ENCODE measurements around the gene IL20RA.
"Not testable (repeated sequence)": the region's sequence is repeated elsewhere in the genome, so short reads cannot be mapped to it uniquely, and the experiment has no call there.

The IL20RA gene

GRCh38 chr6:136980070-136980469 is 64.7 kb downstream of the IL20RA start:
- TF ChIP-seq, protein P1, sequence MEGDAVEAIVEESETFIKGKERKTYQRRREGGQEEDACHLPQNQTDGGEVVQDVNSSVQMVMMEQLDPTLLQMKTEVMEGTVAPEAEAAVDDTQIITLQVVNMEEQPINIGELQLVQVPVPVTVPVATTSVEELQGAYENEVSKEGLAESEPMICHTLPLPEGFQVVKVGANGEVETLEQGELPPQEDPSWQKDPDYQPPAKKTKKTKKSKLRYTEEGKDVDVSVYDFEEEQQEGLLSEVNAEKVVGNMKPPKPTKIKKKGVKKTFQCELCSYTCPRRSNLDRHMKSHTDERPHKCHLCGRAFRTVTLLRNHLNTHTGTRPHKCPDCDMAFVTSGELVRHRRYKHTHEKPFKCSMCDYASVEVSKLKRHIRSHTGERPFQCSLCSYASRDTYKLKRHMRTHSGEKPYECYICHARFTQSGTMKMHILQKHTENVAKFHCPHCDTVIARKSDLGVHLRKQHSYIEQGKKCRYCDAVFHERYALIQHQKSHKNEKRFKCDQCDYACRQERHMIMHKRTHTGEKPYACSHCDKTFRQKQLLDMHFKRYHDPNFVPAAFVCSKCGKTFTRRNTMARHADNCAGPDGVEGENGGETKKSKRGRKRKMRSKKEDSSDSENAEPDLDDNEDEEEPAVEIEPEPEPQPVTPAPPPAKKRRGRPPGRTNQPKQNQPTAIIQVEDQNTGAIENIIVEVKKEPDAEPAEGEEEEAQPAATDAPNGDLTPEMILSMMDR (IDR thresholded peaks at IDR 0.05; ENCODE audit: insufficient read depth, low read depth, low read length, missing control alignments) = no peak
- H3K4me3 ChIP-seq (ENCODE audit: low read depth, low read length) = no peak overlapping the region
- no peak for DNase-seq (ENCODE audit: low read depth)

GRCh38 chr6:136979206-136979605 is 65.6 kb downstream of the IL20RA start:
- no peak for DNase-seq (ENCODE audit: low read depth)
- TF ChIP-seq, protein P1 (IDR thresholded peaks at IDR 0.05; ENCODE audit: insufficient read depth, low read depth, low read length, missing control alignments) = no peak
- H3K4me3 ChIP-seq (ENCODE audit: low read depth, low read length) = no peak overlapping the region

GRCh38 chr6:136977075-136977474 is 67.7 kb downstream of the IL20RA start:
- TF ChIP-seq, protein P1 (IDR thresholded peaks at IDR 0.05; ENCODE audit: insufficient read depth, low read depth, low read length, missing control alignments) = no peak
- DNase-seq (ENCODE audit: low read depth) = no peak
- H3K4me3 ChIP-seq (ENCODE audit: low read depth, low read length) = no peak overlapping the region

DNA sequence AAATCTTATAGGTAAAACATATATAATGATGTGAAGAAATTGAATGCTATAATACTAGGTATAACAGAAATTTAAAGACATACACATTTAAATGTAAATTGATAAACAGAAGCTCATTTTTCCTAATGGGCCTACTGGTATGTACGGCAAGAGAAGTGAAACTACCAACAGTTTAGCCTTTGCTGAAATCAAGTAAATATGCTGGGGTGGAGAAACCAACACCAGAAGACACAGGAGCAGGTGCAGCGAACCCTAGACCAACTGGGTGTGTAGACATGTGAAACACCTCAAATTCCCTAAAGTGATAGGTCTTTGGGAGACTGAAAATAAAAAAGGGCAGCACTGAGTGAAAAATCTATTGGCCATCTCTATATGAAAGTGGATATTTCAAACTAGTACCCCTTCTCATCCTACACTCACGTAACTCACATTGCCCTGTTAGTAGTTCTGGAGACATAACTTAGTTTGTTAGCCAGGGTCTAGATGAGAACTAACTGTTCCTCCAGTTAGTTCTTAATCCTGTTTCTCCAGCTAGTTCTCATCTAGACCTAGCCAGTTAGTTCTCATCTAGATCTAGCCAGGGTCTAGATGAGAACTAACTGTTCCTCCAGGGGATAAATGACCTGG is 69.6 kb downstream of the IL20RA start:
- no peak overlapping the region for H3K4me3 ChIP-seq (ENCODE audit: low read depth, low read length)
- peak; percentile 14 for DNase-seq (ENCODE audit: low read depth)
- TF ChIP-seq, protein P1 (IDR thresholded peaks at IDR 0.05; ENCODE audit: insufficient read depth, low read depth, low read length, missing control alignments) = no peak

GRCh38 chr6:136973781-136974180 is 71.0 kb downstream of the IL20RA start:
- not testable (repeated sequence) for H3K4me3 ChIP-seq (ENCODE audit: low read depth, low read length); DNase-seq (ENCODE audit: low read depth)

DNA sequence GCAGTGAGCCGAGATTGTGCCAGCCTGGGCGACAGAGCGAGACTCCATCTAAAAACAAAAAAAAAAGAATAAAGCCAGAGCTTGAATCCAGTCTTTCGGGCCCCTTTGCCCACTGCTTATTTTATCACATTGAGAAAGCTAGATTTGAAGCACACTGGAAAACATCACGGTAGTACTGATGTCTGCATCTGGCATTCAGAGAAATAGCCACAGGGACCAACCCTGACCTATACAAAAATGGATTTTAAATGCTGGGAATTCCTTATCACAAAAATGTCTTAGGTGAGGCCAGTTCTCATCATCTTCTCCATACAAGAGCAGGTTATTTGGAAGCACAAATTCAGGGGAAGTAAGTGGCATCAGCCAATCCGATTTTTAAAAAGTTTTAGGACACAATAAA is 73.2 kb downstream of the IL20RA start:
- no peak for DNase-seq (ENCODE audit: low read depth)
- TF ChIP-seq, protein P1 (IDR thresholded peaks at IDR 0.05; ENCODE audit: insufficient read depth, low read depth, low read length, missing control alignments) = no peak

GRCh38 chr6:136969930-136970329 is 74.8 kb downstream of the IL20RA start:
- H3K4me3 ChIP-seq (ENCODE audit: low read depth, low read length) = no peak overlapping the region
- no peak for DNase-seq (ENCODE audit: low read depth)
- TF ChIP-seq, protein P1 (IDR thresholded peaks at IDR 0.05; ENCODE audit: insufficient read depth, low read depth, low read length, missing control alignments) = no peak

More for the DNA sequence above, 73.2 kb downstream of the IL20RA start:
- no peak overlapping the region for H3K4me3 ChIP-seq (ENCODE audit: low read depth, low read length)

All from GM12865 (cell line).